GM12873 (cell line): ENCODE results near the gene POC1B.

ENCODE experiments used
- TF ChIP-seq, protein P1 (sequence below): IDR thresholded peaks from 2 replicates; pipeline ENCODE4 v1.5.1; 2012; ENCODE audit warnings: low read depth, mild to moderate bottlenecking, moderate library complexity, low read length, control low read depth; ENCODE audit not compliant: insufficient read depth; ENCODE audit errors: missing control alignments

The POC1B gene

DNA sequence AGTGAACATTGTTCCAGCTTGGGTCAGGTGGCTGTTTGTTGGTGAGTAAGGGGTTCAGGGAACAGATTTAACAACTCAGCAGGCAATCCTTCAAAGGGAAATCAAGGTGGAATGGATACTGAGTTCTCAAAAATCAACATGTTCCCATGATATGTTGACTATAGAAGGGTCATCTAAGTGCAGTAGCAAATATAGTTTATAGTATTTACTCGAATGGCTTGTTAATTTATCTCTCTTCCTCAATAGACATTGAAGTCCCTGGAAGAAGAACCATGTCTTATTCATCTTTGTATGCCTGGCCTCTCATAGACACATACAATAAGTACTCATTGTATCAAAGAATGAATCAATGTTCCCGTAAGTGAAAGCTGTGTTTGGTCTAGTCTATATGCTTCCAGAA is 149.0 kb downstream of the POC1B start:
- TF ChIP-seq, protein P1, sequence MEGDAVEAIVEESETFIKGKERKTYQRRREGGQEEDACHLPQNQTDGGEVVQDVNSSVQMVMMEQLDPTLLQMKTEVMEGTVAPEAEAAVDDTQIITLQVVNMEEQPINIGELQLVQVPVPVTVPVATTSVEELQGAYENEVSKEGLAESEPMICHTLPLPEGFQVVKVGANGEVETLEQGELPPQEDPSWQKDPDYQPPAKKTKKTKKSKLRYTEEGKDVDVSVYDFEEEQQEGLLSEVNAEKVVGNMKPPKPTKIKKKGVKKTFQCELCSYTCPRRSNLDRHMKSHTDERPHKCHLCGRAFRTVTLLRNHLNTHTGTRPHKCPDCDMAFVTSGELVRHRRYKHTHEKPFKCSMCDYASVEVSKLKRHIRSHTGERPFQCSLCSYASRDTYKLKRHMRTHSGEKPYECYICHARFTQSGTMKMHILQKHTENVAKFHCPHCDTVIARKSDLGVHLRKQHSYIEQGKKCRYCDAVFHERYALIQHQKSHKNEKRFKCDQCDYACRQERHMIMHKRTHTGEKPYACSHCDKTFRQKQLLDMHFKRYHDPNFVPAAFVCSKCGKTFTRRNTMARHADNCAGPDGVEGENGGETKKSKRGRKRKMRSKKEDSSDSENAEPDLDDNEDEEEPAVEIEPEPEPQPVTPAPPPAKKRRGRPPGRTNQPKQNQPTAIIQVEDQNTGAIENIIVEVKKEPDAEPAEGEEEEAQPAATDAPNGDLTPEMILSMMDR = no peak

DNA sequence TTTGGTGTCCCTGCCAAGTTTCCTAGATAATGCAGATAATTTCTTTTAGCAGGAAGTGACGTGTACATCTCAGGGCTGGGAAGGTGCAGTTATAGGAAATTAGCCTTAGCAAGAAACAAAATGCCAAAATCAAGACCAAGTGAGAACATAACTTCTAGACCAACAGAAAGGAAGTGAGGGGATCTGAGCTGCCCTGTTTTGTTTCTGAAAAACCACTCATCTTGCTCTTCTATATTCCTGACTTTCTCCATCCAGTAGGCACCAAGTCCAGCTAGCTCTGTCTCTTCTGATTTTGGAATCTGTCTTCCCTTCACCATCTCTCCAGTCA is 149.7 kb downstream of the POC1B start:
- TF ChIP-seq, protein P1 = no peak

GRCh38 chr12:89373763-89374572 is 151.9 kb downstream of the POC1B start:
- TF ChIP-seq, protein P1 = no peak

DNA sequence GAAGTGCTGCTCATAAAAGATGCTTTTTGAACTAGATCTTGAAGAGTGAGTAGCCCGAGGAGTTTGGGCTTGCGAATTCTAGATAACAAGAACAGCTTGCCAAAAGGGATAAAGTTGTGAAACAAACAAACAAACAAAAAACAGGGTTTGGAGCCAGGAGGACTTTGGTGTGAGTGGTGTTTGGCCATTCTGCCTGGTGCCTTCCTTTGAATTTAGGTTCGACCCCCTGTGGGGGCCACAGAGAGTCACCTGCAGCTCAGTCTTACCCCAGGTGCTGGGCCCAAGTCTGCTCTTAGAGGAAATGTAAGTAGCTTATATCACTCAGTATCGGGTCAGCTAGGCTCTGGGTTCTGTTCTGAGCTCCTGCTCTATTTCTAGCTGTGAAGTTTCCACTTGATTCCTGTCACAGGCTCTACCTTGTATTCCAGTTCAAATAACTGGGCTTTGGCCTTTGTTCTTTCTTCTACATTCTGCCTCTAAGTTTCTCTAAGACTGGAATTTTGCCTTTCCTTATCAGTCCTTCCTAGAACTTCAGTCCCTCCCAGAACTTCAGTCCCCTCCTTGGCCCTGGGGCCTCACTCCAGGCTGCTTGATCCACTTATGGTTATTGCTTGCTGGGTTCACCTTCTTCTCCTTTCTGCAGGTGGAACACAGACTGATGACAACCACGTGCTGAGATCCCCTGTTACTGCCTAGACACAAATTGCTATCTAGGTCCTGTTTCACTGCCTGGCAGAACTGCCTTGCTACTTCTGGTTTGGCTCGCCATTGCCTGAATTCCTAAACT is 153.1 kb downstream of the POC1B start:
- TF ChIP-seq, protein P1 = no peak

DNA sequence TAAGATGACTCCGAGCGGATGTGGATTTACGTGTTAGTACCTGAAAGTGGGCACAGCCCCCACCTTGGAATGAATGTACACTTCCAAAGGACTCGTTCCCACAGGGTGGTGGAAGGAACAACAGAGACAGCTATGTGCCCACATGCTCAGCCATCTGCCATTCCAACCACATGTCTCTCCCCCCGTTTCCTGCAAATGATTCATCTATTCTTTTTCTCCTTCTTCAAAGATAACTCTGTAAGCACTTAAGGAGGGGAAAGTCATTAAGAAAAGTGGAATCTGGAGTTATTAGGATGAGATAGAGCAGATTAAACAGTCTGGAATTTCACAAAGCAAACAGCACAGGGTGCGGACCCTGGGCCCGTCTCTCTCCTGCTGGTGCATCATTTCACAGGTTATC is 155.0 kb downstream of the POC1B start:
- TF ChIP-seq, protein P1 = no peak

DNA sequence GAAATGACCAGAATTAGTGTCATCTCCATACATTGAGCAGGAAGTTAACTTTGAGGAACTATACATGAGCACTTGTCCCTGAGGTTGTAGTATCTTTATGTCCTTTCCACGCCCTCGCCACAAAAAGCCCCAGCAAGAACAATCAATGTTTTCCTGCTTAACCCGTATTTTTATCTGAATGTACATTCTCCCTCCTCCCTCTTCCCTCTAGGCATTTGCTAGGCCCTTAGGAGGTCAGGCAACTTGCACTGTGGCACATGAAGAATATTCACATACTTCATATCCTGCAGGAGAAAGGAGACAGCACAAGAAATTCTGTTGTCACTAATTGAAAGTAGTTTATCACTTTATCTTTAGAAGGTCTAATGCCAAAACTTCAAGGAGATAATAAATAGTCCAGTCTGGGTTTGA is 155.4 kb downstream of the POC1B start:
- TF ChIP-seq, protein P1 = no peak
